Activated gamma-delta T cell treated with Interleukin-2 at 50 U/mL for 16 hours (primary cell): ENCODE measurements around the gene SPOCD1.

Source experiments
- DNase-seq: peaks from one replicate; pipeline ENCODE4 v3.0.0-alpha.2; 2020

The SPOCD1 gene

DNA sequence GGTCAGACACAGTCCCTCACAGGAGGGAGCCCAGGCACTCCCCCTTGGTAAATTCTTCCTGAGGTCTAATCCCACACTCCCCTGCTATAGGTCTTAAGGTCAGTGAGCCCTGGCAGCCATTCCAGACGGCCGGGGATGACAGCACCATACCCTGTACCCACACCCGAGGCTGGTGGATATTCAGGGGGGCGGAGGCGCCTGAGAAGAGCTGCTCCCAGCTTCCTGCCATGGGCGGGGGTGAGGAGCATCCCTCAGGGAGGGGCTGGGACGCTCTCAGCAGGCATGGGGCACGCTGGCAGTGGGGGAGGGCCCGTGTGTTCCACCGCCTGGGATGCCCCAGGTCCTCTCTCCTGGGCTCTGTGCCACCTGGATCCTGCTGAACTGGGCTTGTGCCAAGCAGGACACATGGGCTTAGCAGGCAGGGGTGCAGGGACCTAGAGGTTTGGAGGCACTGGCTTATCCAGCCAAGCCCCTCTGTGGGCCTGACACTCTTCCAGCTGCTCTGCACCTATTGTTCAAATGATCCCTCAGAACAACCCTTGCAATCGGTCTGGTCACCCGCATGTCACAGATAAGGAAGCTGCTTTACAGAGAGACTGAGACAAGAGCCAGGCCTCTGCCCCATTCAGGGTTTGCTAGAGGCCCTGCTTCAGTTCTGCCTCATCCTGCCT lies 46.0 kb downstream of the SPOCD1 start:
- DNase-seq = no peak

DNA sequence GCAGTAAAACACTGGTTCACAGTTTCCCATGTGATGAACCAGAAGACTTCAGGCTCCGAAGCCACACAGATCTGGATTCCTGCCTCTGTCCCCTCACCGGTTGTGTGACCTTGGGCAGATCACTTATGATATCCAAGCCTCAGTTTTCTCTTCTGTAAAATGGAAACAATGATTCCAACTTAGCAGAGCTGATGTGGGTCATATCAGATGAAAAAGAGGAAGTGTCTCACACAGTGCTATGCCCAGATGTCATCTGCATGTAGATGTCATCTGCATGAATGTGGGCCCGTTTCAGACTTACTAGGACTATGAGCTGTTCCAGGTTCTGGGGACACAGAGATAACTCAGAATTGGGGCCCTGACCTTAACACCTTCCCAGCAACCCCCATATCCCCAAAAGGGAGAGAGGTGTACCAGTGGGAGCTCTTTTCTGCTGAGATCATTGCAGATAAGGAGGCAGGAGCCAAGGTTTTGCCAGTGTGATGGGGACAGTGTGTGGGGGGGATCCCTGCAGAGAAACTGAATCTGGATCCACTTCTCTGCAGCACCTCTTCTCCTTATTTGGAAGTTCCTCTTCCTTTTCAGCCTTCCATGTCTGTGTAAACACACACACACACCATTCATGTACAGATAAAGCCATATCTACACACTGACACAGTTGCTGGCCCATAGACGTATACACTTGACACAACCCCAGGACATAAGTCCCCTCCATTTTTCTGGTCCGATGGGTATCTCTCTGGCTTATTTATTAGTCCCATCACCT lies 46.7 kb downstream of the SPOCD1 start:
- DNase-seq = no peak

DNA sequence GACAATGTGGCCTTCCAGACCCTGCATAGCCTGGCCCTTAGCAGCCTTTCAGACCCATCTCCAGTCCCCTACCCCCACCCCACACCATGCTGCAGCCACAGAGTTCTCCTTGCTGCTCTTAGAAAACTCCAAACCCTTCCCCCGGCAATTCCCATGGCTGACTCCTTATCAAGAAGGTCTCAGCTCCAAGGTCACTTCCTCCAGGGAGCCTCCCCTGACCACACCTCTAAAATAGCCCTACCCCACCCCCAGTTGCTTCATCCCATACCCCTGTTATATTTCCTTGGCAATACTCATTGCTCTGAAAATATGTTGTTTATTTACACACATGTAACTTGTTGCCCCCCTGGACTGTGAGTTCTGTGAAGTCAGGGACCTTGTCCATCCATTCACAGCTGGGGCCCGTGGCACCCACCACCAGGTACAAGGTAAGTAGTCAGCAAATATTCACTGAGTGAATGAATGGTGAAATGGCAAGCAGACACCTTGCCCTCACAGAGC lies 47.4 kb downstream of the SPOCD1 start:
- no peak for DNase-seq

DNA sequence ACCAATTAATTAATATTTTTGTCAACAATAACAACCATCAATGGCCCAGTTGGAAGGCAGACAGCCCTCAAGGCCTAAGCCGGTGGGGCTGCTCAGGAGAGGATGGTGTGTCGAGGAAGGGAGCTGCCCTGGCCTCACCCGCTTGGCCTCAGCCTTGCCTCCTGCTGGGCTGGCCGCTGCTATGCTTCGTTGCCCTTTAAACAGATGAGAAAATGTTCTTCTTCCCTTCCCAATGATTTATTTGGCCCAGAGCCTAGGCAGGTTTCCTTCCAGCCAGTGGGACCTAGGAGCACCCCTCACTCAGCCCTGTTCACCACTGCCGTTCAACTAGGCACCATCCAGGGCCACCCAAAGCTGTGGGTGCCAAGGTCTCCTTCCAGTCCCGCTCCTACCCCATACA lies 48.6 kb downstream of the SPOCD1 start:
- DNase-seq = no peak

DNA sequence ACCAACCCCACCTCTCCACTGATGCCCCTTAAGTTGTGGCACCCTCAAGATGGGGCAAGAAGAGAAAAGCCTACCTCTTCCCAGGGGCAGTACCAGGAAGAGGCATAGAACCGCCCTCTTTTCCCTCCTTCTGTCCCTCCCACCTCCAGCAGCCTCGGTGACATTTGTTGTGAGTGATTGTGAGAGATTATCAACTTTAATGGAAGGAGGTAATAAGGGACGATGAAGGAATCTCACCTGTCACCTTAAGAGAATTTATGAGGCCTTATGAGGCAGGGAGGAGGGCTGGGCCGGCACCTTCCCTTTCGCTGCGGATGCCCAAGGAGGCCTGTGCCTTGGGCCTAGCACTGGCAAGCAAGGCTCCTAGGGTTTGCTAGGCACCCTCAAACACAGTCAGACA lies 50.3 kb downstream of the SPOCD1 start:
- no peak for DNase-seq

DNA sequence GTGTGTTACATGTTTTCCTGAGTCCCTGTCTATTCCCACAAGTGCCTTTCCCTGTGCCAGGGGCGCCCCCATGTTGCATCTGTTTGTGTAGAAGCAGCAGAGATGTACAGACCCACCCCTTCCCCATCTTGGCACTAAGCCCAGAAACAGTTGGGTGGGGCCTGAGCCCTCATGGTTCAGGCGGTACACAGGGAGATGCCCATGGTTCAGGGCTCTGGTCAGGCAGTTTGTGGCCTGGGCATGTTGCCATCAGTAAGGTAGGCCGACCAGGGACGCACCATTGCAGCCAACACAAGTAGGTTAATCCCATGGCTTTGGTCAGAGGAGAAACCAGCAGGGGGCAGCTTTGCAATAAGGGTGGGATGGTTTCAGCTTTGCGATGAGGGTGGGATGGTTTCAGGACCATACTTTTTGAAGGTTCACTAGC lies 50.8 kb downstream of the SPOCD1 start:
- DNase-seq = no peak

DNA sequence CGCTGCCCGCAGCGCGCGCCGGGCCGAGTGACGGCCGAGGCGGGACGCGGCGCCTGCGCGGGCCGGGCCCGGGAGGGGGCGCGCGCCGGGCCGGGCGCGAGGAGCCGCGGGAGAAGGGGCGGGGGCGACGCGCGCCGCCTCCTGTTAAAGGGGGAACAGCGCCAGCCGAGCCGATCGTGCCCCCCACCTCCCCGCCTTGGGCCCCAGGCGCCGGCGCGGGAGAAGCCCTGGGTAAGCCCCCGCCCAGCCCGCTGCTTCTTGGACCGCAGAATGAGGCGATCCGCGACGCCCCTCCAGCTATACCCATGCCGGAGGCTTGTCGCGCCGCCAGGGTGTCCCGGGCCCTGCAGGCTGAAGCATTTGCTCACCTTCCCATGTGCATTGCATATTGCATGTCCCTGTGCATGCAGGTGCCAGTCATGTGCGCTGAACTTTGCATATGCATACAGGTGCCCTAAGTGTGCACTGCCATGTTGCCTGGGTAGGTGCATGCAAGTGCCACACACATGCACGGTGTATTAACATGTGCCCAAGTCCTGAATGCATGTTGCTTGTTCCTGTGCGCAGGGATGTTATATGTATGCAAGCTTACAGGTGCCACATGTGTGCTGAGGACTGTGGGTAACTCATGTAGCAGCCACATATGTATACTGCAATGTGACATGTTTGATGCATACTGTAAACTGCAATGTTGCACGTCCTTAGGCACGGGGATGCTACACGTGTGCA lies 51.3 kb downstream of the SPOCD1 start, which contains the start of gene ADGRB2:
ADGRB2 (minus strand) TSS at position 29 of the 729 bp plus-strand sequence. CDS start 7,119 bp downstream, outside the sequence.
- peak; percentile 25 for DNase-seq

DNA sequence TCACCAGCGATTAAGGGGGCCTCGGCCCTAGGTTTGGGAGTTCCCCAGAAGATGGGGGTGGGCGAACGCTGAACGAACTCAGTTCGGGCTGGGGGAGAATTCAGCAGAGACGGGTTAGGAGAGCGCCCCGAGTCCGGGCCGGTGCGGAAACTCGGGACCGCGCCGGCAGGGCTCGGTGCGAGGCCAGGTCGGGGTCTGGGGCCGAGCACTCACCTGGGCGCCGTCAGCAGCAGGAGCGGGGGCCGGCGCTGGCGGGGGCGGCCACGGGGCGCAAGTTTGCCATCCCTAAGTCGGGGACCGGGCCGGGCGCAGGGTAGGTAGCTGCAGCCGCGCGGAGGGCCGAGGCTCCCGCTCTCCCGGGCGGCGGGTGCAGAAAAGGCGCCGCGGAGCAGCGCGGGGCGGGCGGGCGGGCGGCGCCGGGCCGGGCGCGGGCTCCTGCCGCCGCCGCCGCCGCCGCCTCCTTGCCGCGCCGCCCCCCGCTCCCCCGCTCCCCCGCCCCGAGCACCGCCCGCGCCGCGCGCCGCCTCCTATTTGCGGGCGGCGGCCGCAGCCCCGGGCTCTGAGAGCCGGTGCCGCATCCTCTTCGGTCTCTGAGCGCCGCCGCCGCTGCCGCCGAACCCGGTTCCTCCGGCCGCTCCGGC lies 52.0 kb downstream of the SPOCD1 start:
- DNase-seq = no peak

DNA sequence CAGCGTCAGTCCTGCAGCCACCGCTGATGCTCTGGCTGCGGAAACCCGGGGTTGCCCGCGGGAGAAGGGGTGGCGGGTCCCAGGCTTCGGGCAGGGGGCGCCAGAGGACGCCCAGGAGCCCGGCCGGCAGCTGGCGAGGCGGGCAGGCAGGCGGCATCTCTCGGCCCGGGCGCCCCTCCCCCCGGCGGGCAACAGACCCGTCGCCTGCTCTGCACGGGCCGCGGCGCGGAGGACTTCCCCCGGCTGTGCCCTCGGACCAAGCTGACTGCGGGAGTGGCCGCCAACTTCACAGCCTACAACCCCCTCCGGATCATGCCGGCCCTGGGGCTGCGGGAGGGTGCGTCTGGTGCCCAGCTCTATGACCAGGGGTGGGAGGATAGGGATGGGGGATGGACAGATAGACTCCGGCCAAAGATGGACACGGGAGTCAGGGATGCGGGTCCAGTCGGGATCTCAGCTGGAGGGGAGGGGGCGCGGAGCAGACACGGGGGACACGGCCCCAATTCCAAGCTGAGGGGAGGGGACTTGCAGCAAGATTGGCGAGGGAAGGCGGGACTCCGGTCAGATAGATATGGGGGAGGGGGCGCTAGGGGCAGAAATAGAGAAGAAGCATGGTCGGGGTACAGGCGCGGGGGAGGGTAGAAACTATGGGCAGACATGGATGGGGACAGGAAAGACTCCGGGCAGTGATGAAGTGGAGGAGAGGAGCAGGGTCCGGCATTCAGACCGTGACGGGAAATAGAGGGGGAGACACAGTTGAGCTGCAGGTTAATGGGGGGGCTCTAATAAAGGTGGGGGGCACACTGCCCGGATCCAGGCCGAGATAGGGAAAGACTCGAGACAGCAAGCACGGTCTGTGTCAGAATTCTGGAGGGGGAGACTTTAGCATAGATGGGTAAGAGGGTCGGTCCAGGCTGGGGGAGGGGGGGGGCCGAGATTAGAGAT lies 52.8 kb downstream of the SPOCD1 start:
- peak; percentile 52 for DNase-seq

DNA sequence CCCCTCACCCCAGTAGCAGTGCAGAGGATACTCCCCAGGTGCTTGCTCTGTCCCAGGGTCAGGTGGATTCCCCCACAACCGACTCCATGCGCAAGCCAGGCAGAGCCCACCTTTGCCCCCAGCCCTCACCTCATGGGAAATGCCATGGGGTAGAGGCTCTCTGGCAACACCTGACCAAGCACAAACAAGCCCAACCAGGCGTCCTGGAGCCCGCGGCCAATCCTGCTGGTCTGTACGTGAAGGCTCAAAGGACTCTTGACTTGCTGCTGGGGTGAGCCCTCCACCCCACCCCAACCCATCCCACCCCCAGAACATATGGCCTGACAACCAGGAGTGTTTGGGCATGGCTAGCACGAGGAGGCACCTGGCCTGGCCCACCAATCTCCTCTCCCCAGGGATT lies 53.5 kb downstream of the SPOCD1 start:
- DNase-seq = no peak

DNA sequence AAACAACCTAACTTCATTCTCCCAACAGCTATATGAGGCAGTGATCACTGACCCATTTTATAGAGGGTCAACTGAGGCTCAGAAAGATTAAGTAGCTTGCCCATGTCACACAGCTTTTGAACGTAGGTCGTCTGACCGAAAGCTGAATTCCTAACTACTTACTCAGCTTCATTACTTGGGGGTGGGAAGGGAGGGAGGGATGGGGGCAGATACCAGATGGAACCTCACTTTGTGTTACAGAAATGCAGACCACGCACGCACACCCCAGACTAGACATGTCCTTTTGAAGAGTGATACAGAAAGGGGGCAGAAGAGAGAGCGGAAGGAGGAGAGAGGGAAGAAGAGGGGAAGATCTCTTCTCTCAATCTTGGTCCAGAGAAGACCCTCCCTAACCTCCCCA lies 53.9 kb downstream of the SPOCD1 start:
- DNase-seq = no peak

DNA sequence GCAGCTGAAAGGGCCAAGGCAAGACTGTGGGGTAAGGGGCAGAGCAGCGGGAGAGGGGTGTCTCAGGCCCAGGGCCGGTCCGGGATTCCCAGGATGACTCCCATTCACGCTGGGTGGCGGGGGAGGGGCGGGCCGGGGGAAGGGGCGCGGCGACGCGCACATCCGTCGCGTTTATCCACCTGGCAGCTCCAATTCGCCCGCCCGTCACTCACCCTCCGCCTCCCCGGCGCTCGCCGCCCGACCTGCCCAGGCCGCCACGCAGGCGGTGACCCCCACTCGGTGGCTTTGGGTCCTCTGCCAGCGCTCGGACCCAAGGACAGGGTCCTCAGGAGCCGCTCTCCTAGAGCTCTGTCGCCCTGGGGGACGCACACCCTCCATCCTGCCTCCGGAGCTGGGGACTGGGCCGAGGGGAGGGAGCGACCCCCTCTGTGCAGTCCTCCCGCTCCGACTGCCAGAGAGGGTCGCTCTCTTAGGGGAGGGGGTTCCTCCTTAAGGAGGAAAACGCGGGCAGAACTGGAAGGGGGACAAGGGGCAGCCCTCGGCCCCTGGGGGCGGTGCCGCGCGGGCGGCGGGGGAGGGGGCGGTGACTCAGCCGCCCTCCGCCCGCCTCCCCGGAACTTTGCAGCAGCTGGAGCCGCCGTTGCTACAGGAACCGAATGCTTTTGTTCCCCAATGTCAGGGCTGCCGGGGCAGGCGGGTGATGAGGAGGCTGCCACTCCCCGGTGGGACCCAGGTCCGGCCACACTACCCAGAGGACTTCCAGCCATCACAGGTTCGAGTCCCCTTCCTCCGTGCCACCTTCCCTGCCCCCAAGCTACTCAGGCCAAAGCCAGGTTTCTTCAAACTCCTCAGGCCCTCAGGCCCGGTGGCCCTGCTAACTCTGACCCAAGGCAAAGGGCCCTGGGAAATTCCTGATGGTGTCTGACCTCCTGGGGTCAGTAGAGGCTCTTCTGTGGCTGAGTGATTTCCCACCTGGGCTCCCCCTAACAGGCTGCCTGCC lies 55.1 kb downstream of the SPOCD1 start:
- DNase-seq = peak; percentile 64

DNA sequence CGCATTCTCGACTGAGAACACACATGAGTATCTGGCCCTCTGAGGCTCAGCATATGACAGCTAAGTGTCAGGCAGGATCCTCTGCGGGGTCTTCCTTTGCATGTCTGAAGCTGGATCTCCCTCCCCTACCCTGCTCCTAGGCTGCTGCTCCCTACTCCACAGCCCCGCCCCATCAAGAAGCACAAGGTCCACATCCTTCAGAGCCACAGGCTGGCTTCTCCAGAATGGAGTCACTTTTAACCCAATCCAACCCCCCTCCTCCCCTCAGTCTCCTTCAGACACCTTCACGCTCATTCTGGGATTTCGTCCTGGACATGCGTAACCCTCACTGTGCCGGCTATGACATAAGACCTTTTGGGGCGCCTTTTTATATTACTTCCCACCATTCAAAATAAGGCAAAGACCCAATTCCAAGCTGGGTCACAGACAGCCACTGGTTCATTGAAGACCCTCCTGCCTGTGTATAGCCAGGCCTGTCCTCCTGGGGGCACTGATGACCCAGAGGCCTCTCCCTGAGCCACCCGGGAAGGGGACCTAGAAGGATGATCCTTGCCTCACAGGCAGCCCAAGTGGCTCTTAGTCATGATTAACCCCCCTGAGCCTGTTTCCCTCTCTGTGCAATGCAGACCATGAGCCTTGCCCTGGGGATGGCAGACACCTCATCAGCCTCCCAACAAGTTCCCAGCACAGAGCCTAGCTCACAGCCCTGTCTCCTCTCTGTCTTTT lies 56.4 kb downstream of the SPOCD1 start:
- no peak for DNase-seq

DNA sequence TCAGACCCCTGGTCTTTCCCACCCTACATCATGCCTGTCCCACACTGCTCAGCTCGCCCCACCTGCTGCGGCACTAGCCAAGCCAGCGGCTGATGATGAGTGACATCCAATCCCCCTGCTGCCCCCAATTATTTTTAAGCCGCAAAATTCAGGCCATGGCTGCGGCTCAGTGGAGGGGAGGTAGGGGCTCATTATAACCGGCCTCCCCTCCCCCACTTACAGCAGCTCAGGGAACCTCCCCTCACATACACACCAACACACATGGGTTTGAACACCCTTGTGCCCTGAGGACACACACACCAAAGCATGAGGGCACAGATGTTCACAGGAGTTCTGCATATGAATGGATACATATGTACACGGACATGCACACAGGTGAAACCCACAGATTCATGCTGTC lies 57.0 kb downstream of the SPOCD1 start:
- no peak for DNase-seq

DNA sequence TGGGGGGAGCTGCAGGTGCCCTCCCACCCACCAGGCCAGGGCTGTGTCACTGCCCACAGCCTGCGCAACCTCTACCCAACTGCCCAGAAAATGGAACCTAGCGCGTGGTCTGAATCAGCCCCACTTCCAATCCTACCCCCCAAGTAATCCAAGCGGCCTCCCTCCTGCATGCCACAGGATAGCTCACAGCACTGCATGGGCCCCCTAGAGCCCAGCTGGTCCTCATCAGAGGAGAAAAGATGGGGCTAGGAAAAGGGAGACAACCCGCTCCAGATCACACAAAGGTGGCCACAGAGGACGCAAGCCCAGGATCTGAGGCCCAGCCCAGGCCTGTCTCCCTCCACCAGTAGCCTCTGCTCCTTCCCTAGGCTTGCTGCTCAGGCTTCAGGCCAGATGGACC lies 57.8 kb downstream of the SPOCD1 start:
- DNase-seq = no peak

DNA sequence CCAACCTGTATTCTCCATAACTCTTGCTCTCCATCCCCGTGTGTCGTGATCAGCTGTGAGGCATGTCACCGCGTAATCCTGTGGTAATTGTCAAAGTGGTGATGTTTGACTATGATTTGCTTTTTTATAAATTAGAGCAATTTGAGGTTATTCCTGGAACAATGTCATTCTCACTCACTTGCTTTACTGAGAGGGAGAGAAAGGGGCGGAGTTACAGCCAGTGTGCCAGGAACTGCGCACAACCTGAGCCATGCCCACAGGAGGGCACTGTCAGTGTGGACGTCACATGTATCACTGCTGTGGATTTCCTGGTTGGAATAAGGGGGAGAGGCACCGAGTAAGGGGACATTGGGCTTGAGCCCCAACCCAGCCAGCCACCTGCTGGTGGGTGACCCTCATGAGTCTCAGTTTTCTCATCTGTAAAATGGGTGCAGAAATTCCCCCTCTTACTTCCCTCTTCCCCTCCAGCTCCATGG lies 58.6 kb downstream of the SPOCD1 start:
- DNase-seq = no peak

DNA sequence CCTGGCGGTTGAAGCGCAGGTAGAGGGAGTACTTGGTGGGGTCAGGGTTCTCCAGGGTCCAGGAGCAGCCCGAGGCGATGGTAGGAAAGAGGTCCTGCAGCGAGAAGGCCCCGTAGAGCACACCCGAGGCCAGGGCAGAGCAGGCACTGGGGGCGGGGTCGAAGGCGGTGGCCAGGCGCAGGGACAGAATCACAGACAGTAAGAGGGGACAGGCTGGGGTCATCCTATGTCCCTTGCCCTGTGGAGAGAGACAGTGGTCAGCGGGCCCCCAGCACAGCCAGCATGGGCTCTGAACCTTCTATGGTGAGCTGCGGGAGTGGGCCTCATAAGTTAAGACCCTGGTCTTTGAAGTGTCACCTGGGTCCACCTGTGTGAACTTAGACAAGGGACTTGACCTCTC lies 59.2 kb downstream of the SPOCD1 start:
- no peak for DNase-seq

DNA sequence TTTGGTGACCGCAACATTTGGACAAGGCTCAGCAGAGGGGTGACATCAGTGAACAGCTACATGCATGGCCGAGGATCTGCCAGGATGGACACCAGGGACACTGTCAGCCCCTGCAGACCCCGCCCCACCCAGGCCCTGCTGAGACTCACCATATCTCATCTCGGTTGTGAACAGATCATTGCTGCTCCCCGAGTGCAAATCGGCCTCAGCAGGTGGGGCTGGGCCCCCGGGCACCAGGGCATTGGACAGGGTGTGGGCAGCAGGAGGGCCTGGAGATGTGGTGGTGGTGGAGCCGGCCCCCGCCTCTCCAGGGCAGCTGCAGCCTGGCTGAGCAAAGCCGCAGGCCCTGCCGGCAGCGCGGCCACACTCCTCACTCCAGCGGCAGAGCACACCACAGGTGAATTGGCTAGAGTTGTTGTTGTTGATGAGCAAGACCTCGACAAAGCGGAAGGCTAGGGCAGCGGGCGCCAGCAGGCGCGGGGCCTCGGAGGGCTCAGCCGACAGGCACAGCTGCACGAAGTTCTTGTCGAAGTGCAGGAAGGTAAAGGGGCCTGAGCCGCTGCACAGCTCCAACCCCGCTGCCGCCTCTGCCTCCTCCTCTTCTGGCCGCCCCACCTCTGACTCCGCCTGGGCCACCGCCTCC lies 59.9 kb downstream of the SPOCD1 start:
- no peak for DNase-seq

DNA sequence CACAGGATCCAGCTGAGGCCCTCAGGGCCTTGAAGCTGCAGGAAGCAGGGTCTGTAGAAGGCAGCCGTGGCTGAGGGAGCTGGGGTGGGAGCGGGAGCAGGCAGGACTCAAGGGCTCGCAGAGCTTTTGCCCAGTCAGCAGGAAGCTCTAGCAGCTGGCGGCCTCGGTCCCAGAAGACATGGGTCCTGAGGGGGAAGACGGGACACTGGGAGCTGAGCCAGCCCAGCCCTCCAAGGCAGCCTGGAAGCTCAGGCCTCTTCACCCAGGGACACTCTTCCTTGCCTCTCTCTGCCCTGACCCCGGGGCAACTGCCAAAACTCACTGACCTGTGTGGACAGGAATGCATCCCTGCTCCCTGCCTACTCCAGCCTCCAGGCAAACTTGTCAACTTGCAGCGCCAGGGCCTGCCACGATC lies 60.6 kb downstream of the SPOCD1 start:
- DNase-seq = no peak
